ENCODE measurements around the gene NFASC.

Gene NFASC

GRCh38 chr1:204868340-204868700, 2.3 kb upstream of the NFASC start:
- peaks cover 2% of the 10 kb centered on the region for H3K27me3 ChIP-seq (replicated peaks)
- no peak for TF ChIP-seq CTCF (IDR thresholded peaks at IDR 0.05; ENCODE audit: low read depth, low read length, missing control alignments)
- DNase-seq: no peak
- no peak overlapping the region for H3K4me3 ChIP-seq (ENCODE audit: low read depth, low read length)
- H3K36me3 ChIP-seq (replicated peaks): no peaks in the 10 kb centered on the region
- in situ Hi-C loops (cut with HindIII; ENCODE audit: low pct_ligation_motif_present, low sequenced_read_pairs): no loop called here
- H3K27ac ChIP-seq: no peak overlapping the region

DNA sequence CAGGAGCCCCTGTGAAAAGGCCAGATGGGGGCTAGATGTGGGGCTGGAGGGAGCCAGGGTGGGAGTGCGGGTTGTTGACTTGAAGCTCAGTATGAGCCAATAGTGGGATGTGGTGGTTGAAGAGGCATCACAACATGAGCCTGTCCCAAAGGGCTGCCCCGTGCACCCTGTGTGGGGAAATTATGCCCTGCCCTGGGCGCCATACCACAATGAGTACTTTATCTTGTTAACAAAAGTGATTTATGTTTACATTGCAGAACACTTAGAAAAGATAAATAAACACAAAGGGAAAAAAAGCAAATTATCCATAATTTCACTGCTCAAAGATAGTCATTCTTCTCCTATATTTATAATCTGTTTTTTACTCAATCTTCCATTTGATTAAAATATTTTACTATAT, 1.6 kb upstream of the NFASC start:
- TF ChIP-seq CTCF (IDR thresholded peaks at IDR 0.05; ENCODE audit: low read depth, low read length, missing control alignments): no peak
- Histone ChIP-seq H3K4me3 (ENCODE audit: low read depth, low read length) (no peak overlapping the region), H3K27me3 (replicated peaks) (peaks cover 2% of the 10 kb centered on the region), H3K27ac (no peak overlapping the region), H3K36me3 (replicated peaks) (no peaks in the 10 kb centered on the region)
- no peak for DNase-seq
- in situ Hi-C loops (cut with HindIII; ENCODE audit: low pct_ligation_motif_present, low sequenced_read_pairs): no loop called here

DNA sequence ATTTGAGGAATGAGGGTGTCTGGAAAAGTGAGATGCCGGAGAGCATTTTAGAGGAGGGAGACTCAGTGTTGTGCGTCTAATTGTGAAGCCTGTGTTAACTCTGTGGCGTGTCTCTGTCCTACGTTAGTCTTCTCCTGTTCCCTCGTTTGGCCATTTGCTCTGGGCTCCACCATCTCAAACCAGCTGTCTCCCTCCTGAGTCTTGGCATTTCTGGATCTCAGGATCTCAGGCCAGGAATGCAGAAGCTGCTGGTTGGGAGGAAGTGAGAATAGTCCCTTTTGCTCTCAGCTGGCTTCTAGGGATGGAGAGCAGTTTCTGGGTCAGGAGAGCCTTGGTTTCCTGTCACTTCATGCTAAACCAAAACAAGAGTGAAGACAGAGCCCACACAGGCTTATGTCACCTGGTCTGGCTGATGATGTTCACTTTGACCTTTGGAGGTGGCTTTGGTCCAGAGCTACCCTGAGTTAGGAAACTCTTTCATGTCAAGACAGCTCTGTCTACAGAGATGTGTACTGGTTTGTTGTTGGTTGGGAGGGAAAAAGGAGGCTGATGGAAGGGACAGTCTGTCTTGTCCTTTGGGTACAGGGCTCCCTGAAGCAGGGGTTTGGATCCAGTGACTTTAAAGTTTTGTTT, 859 bp downstream of the NFASC start:
- Histone ChIP-seq H3K36me3 (replicated peaks) (no peaks in the 10 kb centered on the region), H3K27me3 (replicated peaks) (no peaks in the 10 kb centered on the region), H3K27ac (no peak overlapping the region), H3K4me3 (ENCODE audit: low read depth, low read length) (no peak overlapping the region)
- no peak for TF ChIP-seq CTCF (IDR thresholded peaks at IDR 0.05; ENCODE audit: low read depth, low read length, missing control alignments)
- in situ Hi-C loops (cut with HindIII; ENCODE audit: low pct_ligation_motif_present, low sequenced_read_pairs): no loop called here
- DNase-seq: no peak

DNA sequence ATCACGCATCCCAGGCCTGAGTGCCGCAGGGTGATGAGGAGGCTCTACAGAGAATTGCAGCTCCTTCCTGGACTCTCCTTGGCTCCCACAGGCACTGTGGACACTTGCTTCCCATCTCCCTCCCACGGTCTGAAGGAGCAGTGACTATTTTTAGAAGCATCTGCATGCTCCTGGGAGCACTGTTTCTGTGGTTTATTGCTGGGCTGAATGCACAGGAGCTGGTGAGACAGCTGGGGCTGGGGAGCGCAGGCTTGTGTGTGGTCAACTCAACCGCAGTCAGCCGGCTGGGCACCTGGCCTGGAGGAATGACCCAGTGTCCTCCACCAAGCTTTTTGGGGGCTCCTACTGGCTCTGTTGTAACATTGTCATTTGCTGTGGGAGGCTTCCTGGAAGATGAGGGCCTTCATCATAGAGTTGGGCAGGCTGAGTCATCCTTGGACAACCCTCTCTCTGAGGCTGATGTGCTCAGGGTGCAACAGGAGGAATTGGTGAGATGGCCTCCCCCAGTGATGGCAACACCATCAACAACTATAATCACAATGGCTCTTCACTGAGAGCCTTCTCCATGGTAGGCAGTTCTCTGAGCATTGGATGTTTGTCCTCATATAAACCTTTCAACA, 1.7 kb downstream of the NFASC start:
- no peak overlapping the region for H3K27ac ChIP-seq

GRCh38 chr1:204873176-204873575, 2.5 kb downstream of the NFASC start:
- peaks cover 2% of the 10 kb centered on the region for H3K27me3 ChIP-seq (replicated peaks)
- H3K4me3 ChIP-seq (ENCODE audit: low read depth, low read length): no peak overlapping the region
- H3K27ac ChIP-seq: no peak overlapping the region
- in situ Hi-C loops (cut with HindIII; ENCODE audit: low pct_ligation_motif_present, low sequenced_read_pairs): no loop called here
- DNase-seq: no peak
- H3K36me3 ChIP-seq (replicated peaks): no peaks in the 10 kb centered on the region
- TF ChIP-seq CTCF (IDR thresholded peaks at IDR 0.05; ENCODE audit: low read depth, low read length, missing control alignments): no peak

More for the DNA sequence above, 1.7 kb downstream of the NFASC start:
- in situ Hi-C loops (cut with HindIII; ENCODE audit: low pct_ligation_motif_present, low sequenced_read_pairs): no loop called here
- Histone ChIP-seq H3K36me3 (replicated peaks) (no peaks in the 10 kb centered on the region), H3K27me3 (replicated peaks) (no peaks in the 10 kb centered on the region), H3K4me3 (ENCODE audit: low read depth, low read length) (no peak overlapping the region)
- DNase-seq: no peak
- no peak for TF ChIP-seq CTCF (IDR thresholded peaks at IDR 0.05; ENCODE audit: low read depth, low read length, missing control alignments)

- in situ Hi-C loops (cut with HindIII; ENCODE audit: low pct_ligation_motif_present, low sequenced_read_pairs): no loop called here
- TF ChIP-seq CTCF (IDR thresholded peaks at IDR 0.05; ENCODE audit: low read depth, low read length, missing control alignments): no peak
- no peak for DNase-seq
- no peak overlapping the region for H3K27ac ChIP-seq
- H3K27me3 ChIP-seq (replicated peaks): peaks cover 3% of the 10 kb centered on the region
- no peak overlapping the region for H3K4me3 ChIP-seq (ENCODE audit: low read depth, low read length)
- no peaks in the 10 kb centered on the region for H3K36me3 ChIP-seq (replicated peaks)
Measured at GRCh38 chr1:204873714-204874113, 3.1 kb downstream of the NFASC start.

Measured in brain microvascular endothelial cell (primary cell).